ENCODE results near the gene ZNF628. TPM values are rescaled to one million over a fixed set of nuclear protein-coding genes. Genes with fewer than 3 reads are reported as not detected.

Gene ZNF628
- total and polyA plus RNA-seq, 2 of the 8 experiments (the other 6 are each of a cell fraction or from before 2014, with no cell fraction given) = 1.7 to 10.8 TPM

DNA sequence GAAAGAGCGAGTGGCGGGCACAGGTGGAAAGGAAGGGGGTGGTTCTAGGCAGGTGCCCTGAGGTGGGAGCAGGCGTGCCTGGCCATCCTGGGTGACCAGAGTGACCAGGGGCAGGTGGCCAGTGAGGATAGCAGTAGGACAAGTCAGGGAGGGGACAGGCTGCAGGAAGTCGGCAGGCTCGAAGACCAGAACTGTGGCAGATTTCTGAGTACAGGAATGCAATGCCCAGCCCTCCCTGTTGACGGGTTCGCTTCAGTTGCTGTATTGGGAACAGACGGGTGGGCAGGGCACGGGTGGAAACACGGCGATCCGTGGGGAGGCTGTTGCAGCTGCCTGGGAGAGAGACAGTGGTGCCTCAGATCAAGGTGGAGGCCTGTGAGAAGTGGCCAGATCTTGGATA, 1.9 kb downstream of the ZNF628 start (continued):
- no peak for TF ChIP-seq CHD2 (IDR thresholded peaks at IDR 0.05; ENCODE audit: low read length)
- TF ChIP-seq SAP30 (IDR thresholded peaks at IDR 0.05; ENCODE audit: insufficient read depth, insufficient replicate concordance, low read length) = no peak
- TF ChIP-seq GABPA (IDR thresholded peaks at IDR 0.05; ENCODE audit: borderline replicate concordance, insufficient read depth, low read length) = no peak
- no peak for TF ChIP-seq TCF12 (IDR thresholded peaks at IDR 0.05; ENCODE audit: low read depth, low read length)
- no peak for TF ChIP-seq YY1 (IDR thresholded peaks at IDR 0.05; ENCODE audit: low read depth, low read length)
